IMR-90 (cell line): ENCODE results near the gene SGK1. TPM values are rescaled to one million over a fixed set of nuclear protein-coding genes. Genes with fewer than 3 reads are reported as not detected.

Experiments
- ATAC-seq: fragments of 200-7000 bp; cut with Tn5 transposase; 2 replicates; pipeline ENCODE4 v1.9.1; 2020; ENCODE audit warnings: low read depth, mild to moderate bottlenecking, moderate library complexity
- BruUV-seq: library from RNA; stranded (reverse); fragments of 400-500 nt; replicated peaks from 2 replicates; lab custom pipeline; 2021; lab: Mats Ljungman, UMichigan
- CTCF ChIA-PET: fragments of 300-600 bp; formaldehyde crosslinking; extraction: SDS; loops from one replicate; lab custom pipeline; 2021; ENCODE audit warnings: antibody characterized with exemption; lab: Yijun Ruan, JAX
- POLR2A ChIA-PET: fragments of 300-600 bp; sonication (Branson Sonifier 250); formaldehyde crosslinking; loops from one replicate; lab custom pipeline; 2022; ENCODE audit warnings: antibody characterized with exemption; ENCODE audit not compliant: unreplicated experiment; lab: Charles Lee
- DNase-seq: peaks from one replicate; pipeline ENCODE4 v3.0.0; 2013
- H2AFZ ChIP-seq: replicated peaks from 2 replicates; pipeline ENCODE3; 2013; ENCODE audit warnings: low read length, mild to moderate bottlenecking; ENCODE audit not compliant: poor library complexity
- H2AK5ac ChIP-seq: 2 replicates; pipeline ENCODE4 v1.6.1; 2013; ENCODE audit warnings: low read depth, low read length, inconsistent platforms
- H2AK9ac ChIP-seq: replicated peaks from 2 replicates; pipeline ENCODE3; 2013; ENCODE audit warnings: mild to moderate bottlenecking, low read depth, low read length, moderate library complexity; ENCODE audit not compliant: poor library complexity
- H2BK120ac ChIP-seq: 2 replicates; pipeline ENCODE4 v1.6.1; 2013; ENCODE audit warnings: low read depth, low read length, inconsistent platforms
- H2BK15ac ChIP-seq: 3 replicates; pipeline ENCODE4 v1.6.1; 2013; ENCODE audit warnings: low read depth, low read length, inconsistent platforms
- H2BK20ac ChIP-seq: 2 replicates; pipeline ENCODE4 v1.6.1; 2013; ENCODE audit warnings: low read depth, mild to moderate bottlenecking, inconsistent platforms, low read length, moderate library complexity
- H2BK5ac ChIP-seq: 2 replicates; pipeline ENCODE4 v1.6.1; 2013; ENCODE audit warnings: mild to moderate bottlenecking, low read depth, low read length, inconsistent platforms; ENCODE audit not compliant: poor library complexity, severe bottlenecking
- H3K14ac ChIP-seq: replicated peaks from 2 replicates; pipeline ENCODE4 v1.6.1; 2013; ENCODE audit warnings: low read depth, low read length, inconsistent platforms
- H3K18ac ChIP-seq: 2 replicates; pipeline ENCODE4 v1.6.1; 2013; ENCODE audit warnings: low read depth, low read length, control low read depth
- H3K23ac ChIP-seq: 2 replicates; pipeline ENCODE4 v1.6.1; 2013; ENCODE audit warnings: low read depth, low read length, inconsistent platforms
- H3K27ac ChIP-seq: 2 replicates; pipeline ENCODE4 v1.5.1; 2013; ENCODE audit warnings: mild to moderate bottlenecking, control low read depth, low read length; ENCODE audit not compliant: insufficient read depth
- H3K27me3 ChIP-seq: 2 replicates; pipeline ENCODE4 v1.6.1; 2013; ENCODE audit warnings: low read length; ENCODE audit not compliant: control insufficient read depth, insufficient read depth
- H3K36me3 ChIP-seq: 2 replicates; pipeline ENCODE4 v1.6.1; 2013; ENCODE audit warnings: low read length, mixed read lengths; ENCODE audit not compliant: control insufficient read depth, insufficient read depth
- H3K4ac ChIP-seq: 2 replicates; pipeline ENCODE4 v1.6.1; 2013; ENCODE audit warnings: low read depth, low read length, inconsistent platforms
- H3K4me1 ChIP-seq: 2 replicates; pipeline ENCODE4 v1.6.1; 2013; ENCODE audit warnings: low read length, mixed read lengths; ENCODE audit not compliant: control insufficient read depth, insufficient read depth
- H3K4me2 ChIP-seq: 2 replicates; pipeline ENCODE4 v1.6.1; 2013; ENCODE audit warnings: low read depth, mild to moderate bottlenecking, control low read depth, low read length, moderate library complexity
- H3K4me3 ChIP-seq: 2 replicates; pipeline ENCODE4 v1.5.1; 2013; ENCODE audit warnings: low read depth, mild to moderate bottlenecking, control low read depth, low read length, moderate library complexity; ENCODE audit not compliant: insufficient read depth
- H3K56ac ChIP-seq: 2 replicates; pipeline ENCODE4 v1.6.1; 2013; ENCODE audit warnings: low read length, inconsistent platforms; ENCODE audit not compliant: insufficient read depth; ENCODE audit errors: extremely low read depth
- H3K79me1 ChIP-seq, 2 experiments: 2 replicates each; pipeline ENCODE4 v1.6.1; 2013; ENCODE audit warnings: low read length in 2 of 2, inconsistent platforms in 1 of 2, low read depth in 1 of 2
- H3K9ac ChIP-seq: 2 replicates; pipeline ENCODE4 v1.6.1; 2013; ENCODE audit warnings: low read depth, low read length, control low read depth
- H3K9me1 ChIP-seq: 2 replicates; pipeline ENCODE4 v1.6.1; 2013; ENCODE audit warnings: low read length, inconsistent platforms; ENCODE audit not compliant: insufficient read depth
- H3K9me3 ChIP-seq: 2 replicates; pipeline ENCODE4 v1.6.1; 2013; ENCODE audit warnings: low read length; ENCODE audit not compliant: control insufficient read depth, insufficient read depth
- H4K20me1 ChIP-seq: 2 replicates; pipeline ENCODE4 v1.6.1; 2013; ENCODE audit warnings: low read length, inconsistent platforms; ENCODE audit not compliant: insufficient read depth
- H4K5ac ChIP-seq: 2 replicates; pipeline ENCODE4 v1.6.1; 2013; ENCODE audit warnings: mild to moderate bottlenecking, low read depth, low read length, control low read depth
- H4K8ac ChIP-seq, 2 experiments: 2 replicates each; pipeline ENCODE4 v1.6.1; 2013; ENCODE audit warnings: low read depth in 2 of 2, low read length in 2 of 2, control low read depth in 1 of 2, inconsistent platforms in 1 of 2
- H4K91ac ChIP-seq: 2 replicates; pipeline ENCODE4 v1.6.1; 2013; ENCODE audit warnings: low read depth, low read length, inconsistent platforms; ENCODE audit not compliant: insufficient read depth
- CHD1 ChIP-seq: IDR thresholded peaks from 2 replicates; pipeline ENCODE4 v1.6.1; 2012; ENCODE audit warnings: low read depth, low read length, improper control_type of control experiment
- FOS ChIP-seq: fragments of 150-350 bp; IDR thresholded peaks from 2 replicates; pipeline ENCODE4 v1.6.1; 2016; ENCODE audit warnings: low read depth, low read length
- MAFK ChIP-seq: IDR thresholded peaks from 2 replicates; pipeline ENCODE4 v1.6.1; 2012; ENCODE audit warnings: low read depth, low read length, improper control_type of control experiment
- POLR2A ChIP-seq: IDR thresholded peaks from 2 replicates; pipeline ENCODE4 v1.6.1; 2012; ENCODE audit warnings: mild to moderate bottlenecking, low read depth, low read length
- RAD21 ChIP-seq: IDR thresholded peaks from 2 replicates; pipeline ENCODE4 v1.6.1; 2012; ENCODE audit warnings: low read length, improper control_type of control experiment
- RFX5 ChIP-seq: IDR thresholded peaks from 2 replicates; pipeline ENCODE4 v1.8.0; 2012; ENCODE audit warnings: low read depth, mild to moderate bottlenecking, low read length, moderate library complexity
- WGBS, 2 experiments: methylation state at CpG; one replicate each; pipeline versions ENCODE4 v1.1.5 to v1.1.7; 2013; ENCODE audit warnings: missing lambda C conversion rate in 2 of 2; ENCODE audit not compliant: insufficient read length in 1 of 2; ENCODE audit errors: extremely low coverage in 2 of 2; 5-methylcytosine and 5-hydroxymethylcytosine counted together
- dilution Hi-C: fragments of 300-500 bp; cut with HindIII; formaldehyde crosslinking; loops from one replicate; pipeline ENCODE4 v1.14.3; 2018; ENCODE audit warnings: low sequenced_read_pairs; ENCODE audit not compliant: unreplicated experiment
- in situ Hi-C: fragments of 300-500 bp; cut with MboI; formaldehyde crosslinking; loops from 3 replicates; pipeline ENCODE4 v1.14.3; 2019; ENCODE audit warnings: low sequenced_read_pairs, inconsistent platforms, mixed read lengths
- intact Hi-C: fragments of 100-400 bp; cut with micrococcal nuclease; formaldehyde crosslinking; loops from 2 replicates; pipeline ENCODE4 v1.10.0; 2022
- polyA plus RNA-seq, 3 experiments: library from polyadenylated mRNA; depleted of rRNA; stranded (reverse); fragments of >200 nt; gene quantifications; 2 replicates each; pipeline ENCODE4 v1.2.3, GENCODE V29; 2012; ENCODE audit warnings: low replicate concordance in 1 of 3
- total RNA-seq: library from RNA; depleted of rRNA; stranded (reverse); fragments of >200 nt; gene quantifications from 2 replicates; pipeline ENCODE4 v1.2.3, GENCODE V29; 2012
- TF ChIP-seq, protein P1 (sequence below): fragments of 150-350 bp; IDR thresholded peaks from 2 replicates; pipeline ENCODE4 v1.6.1; 2016; ENCODE audit warnings: low read depth, mild to moderate bottlenecking, low read length, moderate library complexity, borderline replicate concordance

The SGK1 gene
- total and polyA plus RNA-seq, 2 of the 4 experiments (the other 2 are of a cell fraction) = 121 to 255 TPM

DNA sequence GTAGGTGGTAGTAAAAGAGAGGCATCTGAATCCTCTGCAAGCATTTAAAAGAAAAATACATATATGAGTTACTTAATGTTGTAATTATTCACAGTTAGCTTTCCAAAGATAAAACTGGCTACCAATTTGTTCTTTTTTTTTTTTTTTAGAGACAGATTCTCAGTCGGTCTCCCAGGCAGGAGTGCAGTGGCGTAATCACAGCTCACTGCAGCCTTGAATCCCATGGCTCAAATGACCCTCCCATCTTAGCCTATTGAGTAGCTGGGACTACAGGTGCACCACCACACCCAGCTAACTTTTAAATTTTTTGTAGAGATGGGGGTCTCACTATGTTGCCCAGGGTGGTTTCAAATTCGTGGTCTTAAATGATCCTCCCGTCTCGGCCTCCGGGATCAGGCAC, 36.5 kb downstream of the SGK1 start:
- dilution Hi-C loops = no loop called here
- no peak overlapping the region for H3K4ac ChIP-seq
- H3K4me2 ChIP-seq = no peak overlapping the region
- H2BK120ac ChIP-seq = no peak overlapping the region
- no peak overlapping the region for H4K8ac ChIP-seq
- H3K36me3 ChIP-seq = no peaks in the 10 kb centered on the region
- 100% methylated on average over 4 of the region's 6 CpGs; no CpG with 5 or more reads in 1 of the 2 experiments for WGBS, 2 experiments
- no peaks in the 10 kb centered on the region; the same call in 1 of the 2 replicates for H3K9me1 ChIP-seq
- H2BK15ac ChIP-seq = no peak overlapping the region
- H2AK5ac ChIP-seq = no peak overlapping the region
- H3K14ac ChIP-seq = no peak overlapping the region
- DNase-seq (no peak), ATAC-seq (no peak)
- in situ Hi-C loops = no loop called here
- H3K27ac ChIP-seq = no peak overlapping the region
- CTCF ChIA-PET = interaction anchor here (0.6 kb wide), 1 partner anchor 13 kb away, joined by 8 read pairs; no protein-coding TSS in a partner anchor
- BruUV-seq = no TSS peak
- no peak overlapping the region for H4K5ac ChIP-seq
- no peaks in the 10 kb centered on the region for H4K20me1 ChIP-seq
- intact Hi-C loops = no loop called here
- no peak overlapping the region for H2BK20ac ChIP-seq
- POLR2A ChIA-PET = no interaction called here
- no peak overlapping the region for H2AK9ac ChIP-seq
- H3K23ac ChIP-seq = no peak overlapping the region
- no peak overlapping the region for H2BK5ac ChIP-seq
- no peaks in the 10 kb centered on the region for H3K9me3 ChIP-seq
- no peak for TF ChIP-seq POLR2A
- TF ChIP-seq MAFK = no peak
- no peak for TF ChIP-seq RAD21
- TF ChIP-seq, protein P1, sequence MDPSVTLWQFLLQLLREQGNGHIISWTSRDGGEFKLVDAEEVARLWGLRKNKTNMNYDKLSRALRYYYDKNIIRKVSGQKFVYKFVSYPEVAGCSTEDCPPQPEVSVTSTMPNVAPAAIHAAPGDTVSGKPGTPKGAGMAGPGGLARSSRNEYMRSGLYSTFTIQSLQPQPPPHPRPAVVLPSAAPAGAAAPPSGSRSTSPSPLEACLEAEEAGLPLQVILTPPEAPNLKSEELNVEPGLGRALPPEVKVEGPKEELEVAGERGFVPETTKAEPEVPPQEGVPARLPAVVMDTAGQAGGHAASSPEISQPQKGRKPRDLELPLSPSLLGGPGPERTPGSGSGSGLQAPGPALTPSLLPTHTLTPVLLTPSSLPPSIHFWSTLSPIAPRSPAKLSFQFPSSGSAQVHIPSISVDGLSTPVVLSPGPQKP = no peak
- no peak for TF ChIP-seq FOS
- no peak for TF ChIP-seq CHD1
- no peak for TF ChIP-seq RFX5
- H3K79me1 ChIP-seq = no peaks in the 10 kb centered on the region
- H2AFZ ChIP-seq = no peak overlapping the region
- no peak overlapping the region for H3K18ac ChIP-seq
- H3K4me3 ChIP-seq = no peak overlapping the region
- H3K4me1 ChIP-seq = peaks cover 6% of the 10 kb centered on the region
- H4K91ac ChIP-seq = no peak overlapping the region
- no peak overlapping the region for H3K9ac ChIP-seq
- H3K27me3 ChIP-seq = no peaks in the 10 kb centered on the region
- H3K56ac ChIP-seq = no peak overlapping the region
